Activated CD4-positive, alpha-beta T cell treated with anti-CD3 and anti-CD28 coated beads, Interleukin-2, amount 50 U/mL, for 24 hours (primary cell): ENCODE measurements around the gene ZFP28.

Experiments
- DNase-seq, 2 donors: peaks; one replicate each; pipeline ENCODE4 v3.0.0-alpha.2; 2020; ENCODE audit warnings: low read depth in 1 of 2, low spot score in 1 of 2

The ZFP28 gene

DNA sequence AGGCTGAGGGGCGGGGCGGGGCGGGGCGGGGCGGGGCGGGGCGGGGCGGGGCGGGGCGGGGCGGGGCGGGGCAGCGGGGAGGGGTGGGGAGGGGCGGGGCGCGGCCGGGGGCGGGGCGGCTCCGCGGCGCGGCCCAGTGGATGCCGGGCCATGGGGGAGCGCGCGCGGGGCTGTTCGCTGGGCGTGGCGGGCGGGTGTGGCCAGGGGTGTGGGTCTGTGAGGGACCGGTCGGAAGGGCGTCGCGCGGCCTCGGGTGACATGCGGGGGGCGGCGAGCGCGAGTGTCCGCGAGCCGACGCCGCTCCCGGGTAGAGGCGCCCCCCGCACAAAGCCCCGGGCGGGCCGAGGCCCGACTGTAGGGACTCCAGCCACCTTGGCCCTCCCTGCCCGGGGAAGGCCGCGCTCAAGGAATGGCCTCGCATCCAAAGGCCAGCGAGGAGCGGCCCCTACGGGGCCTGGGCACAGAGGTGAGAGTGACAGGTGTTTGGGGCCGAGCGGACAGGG lies at the start of gene ZFP28:
Gene ZFP28, plus strand, starts transcription at position 188 of the 503 bp plus-strand sequence. Its CDS starts 71 bp downstream, at position 259.
- DNase-seq: peak; percentile 1 to 32

GRCh38 chr19:56491399-56491798 lies 47.3 kb upstream of the ZFP28 start:
- no peak for DNase-seq

- no peak for DNase-seq
Observed at GRCh38 chr19:56504581-56504980, 34.2 kb upstream of the ZFP28 start.

GRCh38 chr19:56507446-56508289 lies 31.1 kb upstream of the ZFP28 start, which contains the start of gene ZNF471:
Gene ZNF471, plus strand, starts transcription at chr19:56507855. Its CDS starts 3,717 bp downstream, at chr19:56511572.
- peak; percentile 45 to 68 for DNase-seq

DNA sequence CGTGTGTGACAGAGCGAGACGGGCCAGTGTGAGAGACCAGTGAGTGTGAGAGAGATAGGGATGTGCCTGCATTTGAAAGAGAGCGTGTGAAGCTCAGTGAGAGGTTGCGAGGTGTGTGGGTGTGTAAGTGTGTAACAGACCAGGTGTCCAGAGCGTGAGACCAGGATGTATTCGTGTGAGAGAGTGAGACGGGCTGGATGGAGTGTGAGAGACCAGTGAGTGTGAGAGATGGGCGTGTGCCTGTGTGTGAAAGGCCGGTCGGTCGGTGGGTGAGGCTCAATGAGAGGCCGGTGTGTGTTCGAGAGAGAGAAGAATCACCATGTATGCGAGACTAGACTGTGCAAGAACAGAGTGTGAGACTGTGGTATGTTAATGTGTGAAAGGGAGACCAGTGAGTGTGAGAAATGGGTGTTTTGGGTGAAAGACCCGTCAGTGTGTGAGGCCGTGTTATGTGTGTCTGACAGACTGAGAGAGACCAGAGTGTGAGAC lies 30.4 kb upstream of the ZFP28 start:
- DNase-seq: no peak

DNA sequence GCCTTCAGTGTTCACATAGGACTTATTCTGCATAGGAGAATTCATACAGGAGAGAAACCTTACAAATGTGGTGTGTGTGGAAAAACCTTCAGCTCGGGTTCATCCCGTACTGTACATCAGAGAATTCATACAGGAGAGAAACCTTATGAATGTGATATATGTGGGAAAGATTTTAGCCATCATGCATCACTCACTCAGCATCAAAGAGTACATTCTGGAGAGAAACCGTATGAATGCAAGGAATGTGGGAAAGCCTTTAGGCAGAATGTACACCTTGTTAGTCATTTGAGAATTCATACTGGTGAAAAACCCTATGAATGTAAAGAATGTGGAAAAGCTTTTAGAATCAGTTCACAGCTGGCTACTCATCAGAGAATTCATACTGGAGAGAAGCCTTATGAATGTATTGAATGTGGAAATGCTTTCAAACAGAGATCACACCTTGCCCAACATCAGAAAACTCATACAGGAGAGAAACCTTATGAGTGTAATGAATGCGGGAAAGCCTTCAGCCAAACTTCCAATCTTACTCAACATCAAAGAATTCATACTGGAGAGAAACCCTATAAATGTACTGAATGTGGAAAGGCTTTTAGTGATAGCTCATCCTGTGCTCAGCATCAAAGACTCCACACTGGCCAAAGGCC lies 13.4 kb upstream of the ZFP28 start:
- no peak for DNase-seq

DNA sequence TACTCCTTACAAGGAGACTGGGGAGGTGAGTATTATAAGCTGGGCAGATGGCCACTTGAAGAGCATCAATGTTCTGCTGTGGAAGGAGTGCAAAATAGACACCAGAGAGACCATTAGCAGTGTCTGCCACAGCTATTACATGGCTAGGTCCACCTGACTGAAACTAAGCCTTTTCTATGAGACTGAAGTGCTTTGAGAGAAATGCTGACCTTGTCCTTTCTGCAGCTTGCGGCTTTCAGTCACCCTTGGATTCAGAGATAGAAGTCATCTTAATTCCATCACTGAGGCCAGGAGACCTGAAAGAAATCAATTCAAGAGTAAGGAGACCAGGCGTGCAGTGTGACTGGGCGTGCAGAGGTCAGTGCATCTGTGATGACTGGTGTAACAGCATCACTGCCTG lies 1.3 kb upstream of the ZFP28 start:
- DNase-seq: no peak

DNA sequence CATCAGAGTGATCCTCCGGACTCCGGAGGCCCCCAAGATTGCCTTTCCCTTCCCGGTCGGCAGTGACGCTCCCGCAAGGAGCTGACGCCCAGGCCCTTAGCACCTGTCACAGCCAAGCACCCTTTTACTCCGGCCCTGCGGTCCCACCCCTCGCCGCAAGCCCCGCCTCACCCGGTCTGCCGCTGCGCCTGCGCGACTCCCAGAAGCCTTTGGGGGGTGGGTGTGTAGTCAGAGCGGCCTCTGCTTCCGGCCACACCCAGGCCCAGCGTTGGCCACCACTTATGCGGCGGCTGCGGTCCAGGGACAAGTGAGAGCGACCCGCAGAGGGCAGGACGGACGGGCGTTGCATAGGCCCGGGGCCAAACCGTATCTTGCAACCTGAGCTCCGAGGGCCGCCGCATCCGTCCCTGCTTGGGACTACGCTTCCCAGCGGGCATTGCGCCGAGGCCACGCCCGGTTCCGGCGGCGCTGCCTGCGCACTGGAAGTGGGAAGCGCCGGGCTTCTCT lies 441 bp upstream of the ZFP28 start:
- peak; percentile 71 to 86 for DNase-seq

DNA sequence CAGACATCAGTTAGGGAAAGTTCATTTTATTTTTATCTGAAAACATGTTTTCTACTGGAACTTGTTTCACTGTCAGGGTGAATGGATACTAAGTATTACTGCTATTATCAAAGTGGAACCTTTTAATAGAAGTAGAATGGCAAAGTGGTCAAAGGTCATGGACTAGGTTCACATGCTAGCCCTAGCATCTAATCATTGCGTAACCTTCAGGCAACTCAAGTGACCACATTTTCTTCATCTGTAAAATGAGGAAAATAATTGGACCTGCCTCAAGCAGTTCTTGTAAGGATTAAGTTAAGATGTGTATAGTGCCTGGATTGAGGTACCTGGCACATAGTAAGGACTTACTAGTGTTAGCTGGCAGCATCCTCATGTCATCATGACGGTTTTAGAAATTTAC lies 5.0 kb downstream of the ZFP28 start:
- DNase-seq: no peak

- DNase-seq: no peak
Observed at GRCh38 chr19:56547535-56547934, 8.8 kb downstream of the ZFP28 start.

- DNase-seq: no peak
Observed at GRCh38 chr19:56554272-56554869, 15.6 kb downstream of the ZFP28 start.

- no peak for DNase-seq
Observed at GRCh38 chr19:56562766-56563165, 24.0 kb downstream of the ZFP28 start.

DNA sequence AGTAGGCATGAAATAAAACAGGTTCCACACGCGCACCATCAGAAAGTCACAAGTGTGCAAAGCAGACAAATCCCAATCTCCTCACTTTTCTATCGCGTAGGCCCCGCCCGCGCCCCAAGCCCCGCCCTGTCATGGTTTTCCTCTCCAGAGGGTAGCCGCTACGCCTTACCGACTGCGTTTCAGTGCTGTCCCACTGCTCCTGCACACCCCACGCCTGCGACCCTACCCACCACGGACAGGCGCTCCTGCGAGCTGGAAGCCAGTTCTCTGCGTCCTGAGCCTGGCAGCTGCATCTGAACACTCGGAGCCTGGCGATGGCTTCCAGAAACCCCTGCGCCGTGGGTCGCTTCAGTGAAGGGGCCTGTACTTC lies 28.1 kb downstream of the ZFP28 start:
- DNase-seq: peak in 1 of 2 donors; percentile 11

- DNase-seq: peak; percentile 75 to 85
Observed at GRCh38 chr19:56567274-56568120, 28.7 kb downstream of the ZFP28 start, which contains the start of gene ZNF470. Gene ZNF470, plus strand, starts transcription at chr19:56567468. Its CDS starts 2,844 bp downstream, at chr19:56570312.

DNA sequence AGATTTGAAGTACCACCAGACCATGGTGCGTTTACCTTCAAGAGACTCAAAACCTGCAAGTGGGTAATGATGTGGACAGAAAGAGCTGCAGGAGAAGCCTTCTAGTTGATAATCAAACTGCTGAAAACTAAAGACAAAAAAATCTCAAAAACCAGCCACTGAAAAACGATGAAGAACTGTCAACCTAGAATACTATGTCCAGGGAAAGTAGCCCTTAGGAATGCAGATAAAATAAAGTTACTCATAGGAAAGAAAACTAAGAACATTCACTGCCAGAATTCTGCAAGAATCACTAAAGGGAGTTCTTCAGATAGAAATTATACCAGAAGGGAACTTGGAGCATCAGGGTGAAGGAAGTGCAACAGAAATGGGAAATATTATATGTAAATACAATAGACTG lies 33.8 kb downstream of the ZFP28 start:
- no peak for DNase-seq

- DNase-seq: no peak
Observed at GRCh38 chr19:56573914-56574313, 35.2 kb downstream of the ZFP28 start.

DNA sequence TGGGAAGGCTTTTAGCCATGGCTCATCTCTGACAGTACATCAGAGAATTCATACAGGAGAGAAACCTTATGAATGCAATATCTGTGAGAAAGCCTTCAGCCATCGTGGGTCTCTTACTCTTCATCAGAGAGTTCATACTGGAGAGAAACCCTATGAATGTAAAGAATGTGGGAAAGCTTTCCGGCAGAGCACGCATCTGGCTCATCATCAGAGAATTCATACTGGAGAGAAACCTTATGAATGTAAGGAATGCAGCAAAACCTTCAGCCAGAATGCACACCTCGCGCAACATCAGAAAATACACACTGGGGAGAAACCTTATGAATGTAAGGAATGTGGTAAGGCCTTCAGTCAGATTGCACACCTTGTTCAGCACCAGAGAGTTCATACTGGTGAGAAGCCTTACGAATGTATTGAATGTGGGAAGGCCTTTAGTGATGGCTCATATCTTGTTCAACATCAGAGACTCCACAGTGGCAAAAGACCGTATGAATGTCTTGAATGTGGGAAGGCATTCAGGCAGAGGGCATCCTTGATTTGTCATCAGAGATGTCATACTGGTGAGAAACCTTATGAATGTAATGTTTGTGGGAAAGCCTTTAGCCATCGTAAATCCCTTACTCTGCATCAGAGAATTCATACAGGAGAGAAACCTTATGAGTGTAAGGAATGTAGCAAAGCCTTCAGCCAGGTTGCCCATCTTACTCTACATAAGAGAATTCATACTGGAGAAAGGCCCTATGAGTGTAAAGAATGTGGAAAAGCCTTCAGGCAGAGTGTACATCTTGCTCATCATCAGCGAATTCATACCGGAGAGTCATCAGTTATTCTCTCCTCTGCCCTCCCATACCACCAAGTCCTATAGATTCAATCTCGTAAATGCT lies 39.2 kb downstream of the ZFP28 start:
- DNase-seq: no peak

- no peak for DNase-seq
Observed at GRCh38 chr19:56594446-56594782, 55.7 kb downstream of the ZFP28 start.

GRCh38 chr19:56594783-56595547 lies 56.2 kb downstream of the ZFP28 start, which contains the start of gene ZNF71:
Gene ZNF71, plus strand, starts transcription at chr19:56595302. Its CDS starts 6,257 bp downstream, at chr19:56601559.
- DNase-seq: peak; percentile 73 to 89
